GM19438 (cell line): ENCODE measurements around the gene GULP1.
"Not testable (repeated sequence)": the region's sequence is repeated elsewhere in the genome, so short reads cannot be mapped to it uniquely, and the experiment has no call there.

ENCODE experiments used
- ATAC-seq: cut with Tn5 transposase; IDR thresholded peaks from one replicate; pipeline ENCODE4 v1.9.1; 2021; ENCODE audit warnings: low read depth; ENCODE audit not compliant: unreplicated experiment

GULP1 gene

GRCh38 chr2:188580738-188581137 is 289.1 kb downstream of the GULP1 start:
- no peak for ATAC-seq

GRCh38 chr2:188582211-188582610 is 290.5 kb downstream of the GULP1 start:
- ATAC-seq = no peak

GRCh38 chr2:188588235-188588634 is 296.6 kb downstream of the GULP1 start:
- ATAC-seq = no peak

GRCh38 chr2:188596054-188596453 is 304.4 kb downstream of the GULP1 start:
- no peak for ATAC-seq

GRCh38 chr2:188598551-188598950 is 306.9 kb downstream of the GULP1 start:
- ATAC-seq = no peak

- ATAC-seq = no peak
Measured at GRCh38 chr2:188599140-188599539, 307.5 kb downstream of the GULP1 start.

GRCh38 chr2:188600536-188601210 is 309.0 kb downstream of the GULP1 start:
- ATAC-seq = no peak

GRCh38 chr2:188601391-188601790 is 309.7 kb downstream of the GULP1 start:
- ATAC-seq = no peak

- no peak for ATAC-seq
Measured at GRCh38 chr2:188601927-188602326, 310.3 kb downstream of the GULP1 start.

GRCh38 chr2:188604579-188604978 is 312.9 kb downstream of the GULP1 start:
- ATAC-seq = no peak

- not testable (repeated sequence) for ATAC-seq
Measured at GRCh38 chr2:188605609-188606584, 314.2 kb downstream of the GULP1 start.

GRCh38 chr2:188606596-188606995 is 314.9 kb downstream of the GULP1 start:
- ATAC-seq = not testable (repeated sequence)

- no peak for ATAC-seq
Measured at GRCh38 chr2:188607501-188607900, 315.8 kb downstream of the GULP1 start.

- ATAC-seq = no peak
Measured at GRCh38 chr2:188609321-188610049, 317.8 kb downstream of the GULP1 start.

- no peak for ATAC-seq
Measured at GRCh38 chr2:188610050-188610444, 318.4 kb downstream of the GULP1 start.

- no peak for ATAC-seq
Measured at GRCh38 chr2:188610827-188611226, 319.2 kb downstream of the GULP1 start.

- no peak for ATAC-seq
Measured at GRCh38 chr2:188619146-188619545, 327.5 kb downstream of the GULP1 start.

GRCh38 chr2:188620916-188621315 is 329.2 kb downstream of the GULP1 start:
- no peak for ATAC-seq

- ATAC-seq = no peak
Measured at GRCh38 chr2:188622601-188623260, 331.1 kb downstream of the GULP1 start.

- ATAC-seq = no peak
Measured at GRCh38 chr2:188623995-188624643, 332.4 kb downstream of the GULP1 start.
